ENCODE data around the gene RS1.

DNA sequence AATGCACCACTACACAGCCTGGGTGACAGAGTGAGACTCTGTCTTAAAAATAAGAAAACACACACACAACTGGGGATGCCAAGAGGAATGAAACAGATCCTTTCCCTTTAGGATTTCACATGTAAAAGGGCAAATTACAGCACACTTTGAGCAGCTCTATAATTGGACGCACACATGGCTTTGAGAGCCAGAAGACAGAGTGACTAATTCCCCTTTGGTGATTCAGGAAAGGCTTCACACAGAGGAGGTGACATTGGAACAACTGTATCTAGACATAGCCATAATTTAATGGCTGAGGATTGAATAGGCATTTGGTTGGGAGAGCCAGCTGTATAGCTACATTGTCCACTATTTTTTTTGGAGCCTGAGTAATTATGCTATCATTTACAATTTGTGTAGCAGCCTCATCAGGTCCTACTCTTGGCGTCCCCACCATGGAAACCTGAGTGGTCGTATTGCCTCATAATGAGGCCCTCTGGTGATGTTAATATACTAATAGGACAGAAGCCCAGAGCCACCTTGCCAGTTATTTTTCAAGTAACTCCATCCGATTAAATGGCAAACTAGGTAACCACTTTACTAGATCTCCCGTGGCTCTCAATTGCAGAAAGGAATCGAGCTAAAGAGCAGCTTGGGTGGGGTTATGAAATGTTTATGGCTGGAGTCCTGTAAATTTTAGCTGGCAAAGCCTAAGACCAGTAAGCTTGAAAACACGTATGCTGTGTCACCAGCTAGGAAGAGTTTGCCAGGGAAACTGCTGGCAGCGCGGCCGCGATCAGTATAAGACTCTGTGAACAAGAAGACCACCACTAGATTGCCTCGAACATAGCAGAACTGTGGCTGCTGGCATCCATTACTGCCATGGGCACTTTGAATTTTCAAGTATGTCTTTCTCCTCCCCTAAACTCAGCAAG, 27.1 kb upstream of the RS1 start:
- TF ChIP-seq, protein P1, sequence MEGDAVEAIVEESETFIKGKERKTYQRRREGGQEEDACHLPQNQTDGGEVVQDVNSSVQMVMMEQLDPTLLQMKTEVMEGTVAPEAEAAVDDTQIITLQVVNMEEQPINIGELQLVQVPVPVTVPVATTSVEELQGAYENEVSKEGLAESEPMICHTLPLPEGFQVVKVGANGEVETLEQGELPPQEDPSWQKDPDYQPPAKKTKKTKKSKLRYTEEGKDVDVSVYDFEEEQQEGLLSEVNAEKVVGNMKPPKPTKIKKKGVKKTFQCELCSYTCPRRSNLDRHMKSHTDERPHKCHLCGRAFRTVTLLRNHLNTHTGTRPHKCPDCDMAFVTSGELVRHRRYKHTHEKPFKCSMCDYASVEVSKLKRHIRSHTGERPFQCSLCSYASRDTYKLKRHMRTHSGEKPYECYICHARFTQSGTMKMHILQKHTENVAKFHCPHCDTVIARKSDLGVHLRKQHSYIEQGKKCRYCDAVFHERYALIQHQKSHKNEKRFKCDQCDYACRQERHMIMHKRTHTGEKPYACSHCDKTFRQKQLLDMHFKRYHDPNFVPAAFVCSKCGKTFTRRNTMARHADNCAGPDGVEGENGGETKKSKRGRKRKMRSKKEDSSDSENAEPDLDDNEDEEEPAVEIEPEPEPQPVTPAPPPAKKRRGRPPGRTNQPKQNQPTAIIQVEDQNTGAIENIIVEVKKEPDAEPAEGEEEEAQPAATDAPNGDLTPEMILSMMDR (IDR thresholded peaks at IDR 0.05) = no peak
- TF ChIP-seq POLR2A (IDR thresholded peaks at IDR 0.05) = no peak

Measured in right lobe of liver (tissue), 4 donors.